NCI-H1092 (cell line): ENCODE measurements around the gene RCOR3.
"Not testable (repeated sequence)": the region's sequence is repeated elsewhere in the genome, so short reads cannot be mapped to it uniquely, and the experiment has no call there.

Experiments
- DNase-seq: peaks from one replicate; lab custom pipeline; 2025; lab: John Stamatoyannopoulos, UW

Gene RCOR3

GRCh38 chr1:211258756-211259637, at the start of gene RCOR3:
RCOR3 (plus strand) TSS chr1:211259366; CDS start chr1:211259561, 195 bp downstream.
- DNase-seq = peak; percentile 96

- DNase-seq = no peak
Observed at GRCh38 chr1:211210052-211210451, 49.1 kb upstream of the RCOR3 start.

DNA sequence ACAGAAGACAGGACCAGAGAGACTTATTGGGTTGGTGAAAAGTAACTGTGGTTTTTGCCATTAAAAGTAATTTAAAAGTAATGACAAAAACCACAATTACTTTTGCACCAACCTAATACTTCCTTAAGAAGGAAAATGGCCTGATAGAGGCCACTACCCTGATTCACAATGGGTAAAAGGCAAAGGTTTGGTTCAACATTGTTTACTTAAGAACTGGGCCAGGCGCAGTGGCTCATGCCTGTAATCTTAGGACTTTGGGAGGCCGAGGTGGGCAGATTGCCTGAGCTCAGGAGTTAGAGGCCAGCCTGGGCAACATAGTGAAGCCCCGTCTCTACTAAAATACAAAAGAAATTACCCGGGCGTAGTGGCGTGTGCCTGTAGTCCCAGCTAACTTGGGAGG, 48.2 kb upstream of the RCOR3 start:
- no peak for DNase-seq

DNA sequence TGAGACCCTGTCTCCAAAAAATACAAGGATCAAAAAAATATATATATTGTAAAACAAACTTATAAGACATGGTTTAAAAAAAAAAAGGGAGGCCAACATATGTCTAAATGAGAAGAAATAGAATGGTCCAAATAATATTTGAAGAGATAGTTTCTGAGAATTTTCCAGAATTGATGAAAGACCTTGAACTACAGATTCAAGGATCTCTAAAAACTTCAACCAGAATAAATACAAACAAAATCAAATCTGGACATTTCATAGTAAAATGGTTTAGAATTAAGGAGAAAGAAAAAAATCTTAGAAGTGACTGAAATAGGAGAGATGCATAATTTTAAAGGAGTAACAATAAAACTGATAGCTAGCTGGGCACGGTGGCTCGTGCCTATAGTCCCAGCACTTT, 45.5 kb upstream of the RCOR3 start:
- no peak for DNase-seq

- no peak for DNase-seq
Observed at GRCh38 chr1:211215577-211215976, 43.6 kb upstream of the RCOR3 start.

DNA sequence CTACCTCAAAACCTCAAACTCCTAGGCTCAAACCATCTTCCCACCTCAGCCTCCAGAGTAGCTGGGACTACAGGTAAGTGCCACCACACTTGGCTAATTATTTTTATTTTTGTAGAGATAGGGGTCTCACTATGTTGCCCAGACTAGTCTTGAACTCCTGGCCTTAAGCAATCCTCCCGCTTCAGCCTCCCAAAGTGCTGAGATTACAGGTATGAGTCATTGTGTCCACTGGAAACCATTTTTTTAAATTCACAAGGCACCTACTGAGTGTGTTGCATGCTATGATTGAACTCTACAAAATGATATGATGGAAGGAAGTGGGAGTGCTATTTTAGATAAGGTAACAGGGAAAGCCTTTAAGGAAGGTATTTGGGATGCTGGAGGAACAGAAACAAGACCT, 41.8 kb upstream of the RCOR3 start:
- DNase-seq = no peak

- not testable (repeated sequence) for DNase-seq
Observed at GRCh38 chr1:211222469-211223234, 36.5 kb upstream of the RCOR3 start.

GRCh38 chr1:211228573-211229364, 30.4 kb upstream of the RCOR3 start:
- DNase-seq = not testable (repeated sequence)

GRCh38 chr1:211229365-211229759, 29.8 kb upstream of the RCOR3 start:
- DNase-seq = no peak

- no peak for DNase-seq
Observed at GRCh38 chr1:211231873-211232272, 27.3 kb upstream of the RCOR3 start.

DNA sequence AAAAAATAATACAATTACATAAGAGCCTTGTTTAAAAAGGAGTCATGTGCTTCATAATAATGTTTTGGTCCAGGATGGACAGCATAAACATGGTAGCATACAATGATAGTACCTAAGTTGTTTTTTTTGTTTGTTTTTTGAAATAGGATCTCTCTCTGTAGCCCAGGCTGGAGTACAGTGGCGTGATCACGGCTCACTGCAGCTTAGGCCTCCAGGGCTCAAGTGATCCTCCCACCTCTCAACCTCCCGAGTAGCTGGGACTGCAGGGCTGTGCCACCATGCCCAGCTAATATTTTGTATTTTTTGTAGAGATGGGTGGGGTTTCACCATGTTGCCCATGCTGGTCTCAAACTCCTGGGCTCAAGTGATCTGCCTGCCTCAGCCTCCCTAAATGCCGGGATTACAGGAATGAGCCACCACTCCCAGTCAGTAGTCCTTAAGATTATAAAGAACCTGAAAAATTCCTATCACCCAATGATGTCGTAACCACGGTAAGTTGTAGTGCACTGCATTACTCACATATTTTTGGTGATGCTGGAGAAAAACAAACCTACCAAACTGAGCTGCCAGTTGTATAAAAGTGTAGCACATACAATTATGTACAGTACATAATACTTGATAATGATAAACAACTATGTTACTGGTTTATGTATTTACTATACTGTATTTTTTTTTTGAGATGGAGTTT, 22.4 kb upstream of the RCOR3 start:
- no peak for DNase-seq

- no peak for DNase-seq
Observed at GRCh38 chr1:211237579-211237978, 21.6 kb upstream of the RCOR3 start.

GRCh38 chr1:211240567-211240966, 18.6 kb upstream of the RCOR3 start:
- not testable (repeated sequence) for DNase-seq

DNA sequence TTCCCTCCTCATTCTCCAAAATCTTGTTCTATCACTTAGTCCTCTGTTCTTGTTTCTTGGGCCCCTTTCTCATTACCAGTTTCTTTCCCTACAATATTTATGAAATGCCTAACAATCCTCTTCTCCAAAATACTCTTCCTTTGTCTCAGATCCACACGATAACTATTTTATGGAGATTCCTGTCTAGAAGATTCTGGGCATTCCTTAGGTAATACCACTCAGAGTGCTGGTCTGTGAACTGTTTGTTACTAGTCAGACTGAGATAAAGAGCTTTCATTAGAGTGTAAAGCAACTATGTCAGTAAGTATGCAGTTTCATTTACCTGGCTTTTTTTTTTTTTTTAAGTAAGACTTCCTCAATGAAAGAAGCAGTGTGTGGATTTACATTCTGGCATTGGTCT, 18.1 kb upstream of the RCOR3 start:
- no peak for DNase-seq

- DNase-seq = not testable (repeated sequence)
Observed at GRCh38 chr1:211243639-211244038, 15.5 kb upstream of the RCOR3 start.

DNA sequence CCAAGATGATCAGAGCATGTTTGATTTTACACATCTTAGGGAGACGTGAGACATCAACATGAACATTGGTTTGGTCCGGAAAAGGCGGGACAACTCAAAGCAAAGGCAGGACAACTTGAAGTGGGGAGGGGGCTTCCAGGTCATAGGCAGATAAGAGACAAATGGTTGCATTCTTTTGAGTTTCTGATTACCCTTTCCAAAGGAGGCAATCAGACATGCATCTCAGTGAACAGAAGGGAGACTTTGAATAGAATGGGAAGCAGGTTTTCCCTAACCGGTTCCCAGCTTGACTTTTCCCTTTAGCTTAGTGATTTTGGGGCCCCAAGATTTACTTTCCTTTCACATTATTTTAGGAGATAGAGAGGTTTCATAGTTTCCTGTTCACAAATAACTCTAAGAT, 12.6 kb upstream of the RCOR3 start:
- DNase-seq = not testable (repeated sequence)

DNA sequence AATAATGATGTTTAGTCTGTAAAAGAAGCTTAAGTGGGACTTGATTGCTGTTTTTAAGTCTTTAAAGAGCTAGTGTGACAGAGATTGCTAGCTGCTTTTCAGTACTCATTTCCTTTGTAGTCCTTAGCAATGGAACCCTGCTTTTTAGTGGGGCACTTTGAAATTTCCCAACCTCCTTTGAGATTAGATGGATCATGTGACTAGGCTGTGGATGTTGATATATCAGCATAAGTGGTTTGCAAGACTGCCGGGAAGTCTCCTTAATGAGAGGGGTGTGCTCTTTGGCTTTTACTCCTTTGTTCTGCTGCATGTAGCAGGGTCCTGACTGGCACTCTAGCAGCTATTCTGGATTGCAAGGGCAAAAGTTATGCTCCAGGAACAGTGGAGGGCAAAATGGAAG, 11.2 kb upstream of the RCOR3 start:
- no peak for DNase-seq

GRCh38 chr1:211249611-211250010, 9.6 kb upstream of the RCOR3 start:
- DNase-seq = not testable (repeated sequence)

DNA sequence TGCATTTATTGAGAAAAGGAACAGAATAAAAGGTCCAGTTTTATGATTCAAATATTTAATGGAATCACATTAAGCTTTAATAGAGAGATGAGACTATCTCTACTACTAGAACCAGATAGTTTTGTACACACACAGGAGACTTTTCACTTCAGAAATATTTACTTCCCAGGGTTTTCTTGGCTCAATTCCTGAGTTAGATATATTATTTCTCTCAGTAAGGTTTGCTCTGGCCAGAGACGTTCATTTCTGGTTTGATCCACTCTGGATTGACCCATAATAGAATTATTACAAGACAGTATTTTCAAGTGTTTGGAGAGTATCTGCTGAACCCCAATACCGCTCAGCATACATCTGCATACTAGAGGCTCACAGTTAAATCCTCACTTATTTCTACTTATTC, 1.3 kb upstream of the RCOR3 start:
- DNase-seq = no peak

GRCh38 chr1:211258310-211258755, 833 bp upstream of the RCOR3 start:
- peak; percentile 87 for DNase-seq

DNA sequence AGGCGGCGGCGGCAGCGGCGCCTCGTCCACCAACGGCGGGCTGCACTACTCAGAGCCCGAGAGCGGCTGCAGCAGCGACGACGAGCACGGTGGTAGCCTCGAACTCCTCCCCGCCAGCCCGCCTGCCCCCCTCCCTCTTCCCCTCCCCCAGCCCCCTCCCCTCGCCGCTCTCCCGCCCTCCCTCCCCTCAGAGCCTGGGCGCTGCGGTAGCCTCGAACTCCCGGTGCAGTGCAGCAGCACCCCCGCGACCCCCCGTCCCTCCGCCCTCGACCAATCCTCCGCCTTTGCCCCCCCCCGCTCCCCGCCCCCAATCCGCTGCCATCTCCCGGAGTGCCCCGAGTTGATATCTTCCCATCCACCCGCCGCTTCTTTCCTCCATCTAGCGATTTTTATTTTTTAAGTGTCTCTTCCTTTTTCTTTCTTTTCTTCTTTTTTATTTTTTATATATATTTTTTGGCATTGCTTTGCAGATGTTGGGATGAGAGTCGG, 516 bp downstream of the RCOR3 start:
- DNase-seq = peak; percentile 78
